Measurements from ENCODE around the gene STXBP6.

The STXBP6 gene

GRCh38 chr14:25014440-25014839 is 35.5 kb downstream of the STXBP6 start:
- no peaks in the 10 kb centered on the region for H3K36me3 ChIP-seq
- H3K4me3 ChIP-seq (ENCODE audit: low read depth in 1 of 2, low read length in 1 of 2), result no peak overlapping the region
- H3K4me1 ChIP-seq (ENCODE audit: control insufficient read depth in 1 of 2, insufficient read depth in 1 of 2, low read depth in 1 of 2, low read length in 1 of 2), result no peaks in the 10 kb centered on the region
- no peaks in the 10 kb centered on the region for H3K27me3 ChIP-seq
- no peak for TF ChIP-seq CTCF (IDR thresholded peaks at IDR 0.05)
- no peak overlapping the region for H3K27ac ChIP-seq
- H3K9me3 ChIP-seq, result no peaks in the 10 kb centered on the region

GRCh38 chr14:25011095-25011494 is 38.9 kb downstream of the STXBP6 start:
- no peak for TF ChIP-seq CTCF (IDR thresholded peaks at IDR 0.05)
- Histone ChIP-seq H3K4me1 (ENCODE audit: control insufficient read depth in 1 of 2, insufficient read depth in 1 of 2, low read depth in 1 of 2, low read length in 1 of 2) (no peaks in the 10 kb centered on the region), H3K36me3 (no peaks in the 10 kb centered on the region), H3K4me3 (ENCODE audit: low read depth in 1 of 2, low read length in 1 of 2) (no peak overlapping the region), H3K9me3 (no peaks in the 10 kb centered on the region), H3K27me3 (no peaks in the 10 kb centered on the region), H3K27ac (no peak overlapping the region)

GRCh38 chr14:25010471-25010870 is 39.5 kb downstream of the STXBP6 start:
- Histone ChIP-seq H3K4me3 (ENCODE audit: low read depth in 1 of 2, low read length in 1 of 2) (no peak overlapping the region), H3K27ac (no peak overlapping the region), H3K9me3 (no peaks in the 10 kb centered on the region), H3K4me1 (ENCODE audit: control insufficient read depth in 1 of 2, insufficient read depth in 1 of 2, low read depth in 1 of 2, low read length in 1 of 2) (no peaks in the 10 kb centered on the region), H3K27me3 (no peaks in the 10 kb centered on the region), H3K36me3 (no peaks in the 10 kb centered on the region)
- TF ChIP-seq CTCF (IDR thresholded peaks at IDR 0.05), result no peak

GRCh38 chr14:25009891-25010290 is 40.1 kb downstream of the STXBP6 start:
- no peaks in the 10 kb centered on the region for H3K27me3 ChIP-seq
- no peaks in the 10 kb centered on the region for H3K36me3 ChIP-seq
- no peaks in the 10 kb centered on the region for H3K9me3 ChIP-seq
- no peak overlapping the region for H3K4me3 ChIP-seq (ENCODE audit: low read depth in 1 of 2, low read length in 1 of 2)
- no peak for TF ChIP-seq CTCF (IDR thresholded peaks at IDR 0.05)
- H3K27ac ChIP-seq, result no peak overlapping the region
- H3K4me1 ChIP-seq (ENCODE audit: control insufficient read depth in 1 of 2, insufficient read depth in 1 of 2, low read depth in 1 of 2, low read length in 1 of 2), result no peaks in the 10 kb centered on the region

GRCh38 chr14:25007832-25008231 is 42.1 kb downstream of the STXBP6 start:
- Histone ChIP-seq H3K27ac (no peak overlapping the region), H3K4me1 (ENCODE audit: control insufficient read depth in 1 of 2, insufficient read depth in 1 of 2, low read depth in 1 of 2, low read length in 1 of 2) (no peaks in the 10 kb centered on the region), H3K36me3 (no peaks in the 10 kb centered on the region), H3K4me3 (ENCODE audit: low read depth in 1 of 2, low read length in 1 of 2) (no peak overlapping the region), H3K9me3 (no peaks in the 10 kb centered on the region), H3K27me3 (no peaks in the 10 kb centered on the region)
- no peak for TF ChIP-seq CTCF (IDR thresholded peaks at IDR 0.05)

Data from neutrophil (primary cell).